Measurements from ENCODE around the gene TMEM87A.

TMEM87A gene

GRCh38 chr15:42184736-42185135 lies 88.5 kb downstream of the TMEM87A start:
- TF ChIP-seq EP300 (IDR thresholded peaks at IDR 0.05; ENCODE audit: borderline replicate concordance) (no peak), REST (IDR thresholded peaks at IDR 0.05; ENCODE audit: low read depth) (no peak), EGR1 (IDR thresholded peaks at IDR 0.05) (no peak), USF1 (IDR thresholded peaks at IDR 0.05) (no peak), MAX (IDR thresholded peaks at IDR 0.05) (no peak), NFIC (IDR thresholded peaks at IDR 0.05) (no peak), YY1 (IDR thresholded peaks at IDR 0.05; ENCODE audit: low read depth) (no peak), RAD21 (IDR thresholded peaks at IDR 0.05; ENCODE audit: low read depth) (no peak), FOXM1 (IDR thresholded peaks at IDR 0.05; ENCODE audit: borderline replicate concordance, low read depth) (no peak), CREB1 (IDR thresholded peaks at IDR 0.05; ENCODE audit: low read depth) (no peak), TCF12 (IDR thresholded peaks at IDR 0.05; ENCODE audit: low read depth) (no peak), TAF1 (IDR thresholded peaks at IDR 0.05; ENCODE audit: low read depth) (no peak), ZBTB7A (IDR thresholded peaks at IDR 0.05; ENCODE audit: low read depth) (no peak), TEAD4 (IDR thresholded peaks at IDR 0.05) (no peak), CEBPB (IDR thresholded peaks at IDR 0.05) (no peak)

- no peak for TF ChIP-seq RAD21 (IDR thresholded peaks at IDR 0.05; ENCODE audit: low read depth)
- no peak for TF ChIP-seq CEBPB (IDR thresholded peaks at IDR 0.05)
- no peak for TF ChIP-seq USF1 (IDR thresholded peaks at IDR 0.05)
- TF ChIP-seq NFIC (IDR thresholded peaks at IDR 0.05), result no peak
- no peak for TF ChIP-seq TEAD4 (IDR thresholded peaks at IDR 0.05)
- TF ChIP-seq CREB1 (IDR thresholded peaks at IDR 0.05; ENCODE audit: low read depth), result no peak
- no peak for TF ChIP-seq EGR1 (IDR thresholded peaks at IDR 0.05)
- no peak for TF ChIP-seq TCF12 (IDR thresholded peaks at IDR 0.05; ENCODE audit: low read depth)
- no peak for TF ChIP-seq MAX (IDR thresholded peaks at IDR 0.05)
These were observed 88.9 kb downstream of the TMEM87A start for GRCh38 chr15:42184296-42184695.

GRCh38 chr15:42182961-42183360 lies 90.3 kb downstream of the TMEM87A start:
- TF ChIP-seq YY1 (IDR thresholded peaks at IDR 0.05; ENCODE audit: low read depth), result no peak
- TF ChIP-seq TAF1 (IDR thresholded peaks at IDR 0.05; ENCODE audit: low read depth), result no peak
- TF ChIP-seq MAX (IDR thresholded peaks at IDR 0.05), result no peak
- no peak for TF ChIP-seq FOXM1 (IDR thresholded peaks at IDR 0.05; ENCODE audit: borderline replicate concordance, low read depth)
- no peak for TF ChIP-seq TEAD4 (IDR thresholded peaks at IDR 0.05)
- no peak for TF ChIP-seq NFIC (IDR thresholded peaks at IDR 0.05)
- TF ChIP-seq USF1 (IDR thresholded peaks at IDR 0.05), result no peak
- no peak for TF ChIP-seq CREB1 (IDR thresholded peaks at IDR 0.05; ENCODE audit: low read depth)
- no peak for TF ChIP-seq EGR1 (IDR thresholded peaks at IDR 0.05)
- no peak for TF ChIP-seq RAD21 (IDR thresholded peaks at IDR 0.05; ENCODE audit: low read depth)
- no peak for TF ChIP-seq EP300 (IDR thresholded peaks at IDR 0.05; ENCODE audit: borderline replicate concordance)
- no peak for TF ChIP-seq CEBPB (IDR thresholded peaks at IDR 0.05)
- no peak for TF ChIP-seq TCF12 (IDR thresholded peaks at IDR 0.05; ENCODE audit: low read depth)
- TF ChIP-seq ZBTB7A (IDR thresholded peaks at IDR 0.05; ENCODE audit: low read depth), result no peak
- TF ChIP-seq REST (IDR thresholded peaks at IDR 0.05; ENCODE audit: low read depth), result no peak

GRCh38 chr15:42182328-42182886 lies 90.8 kb downstream of the TMEM87A start:
- TF ChIP-seq EGR1 (IDR thresholded peaks at IDR 0.05) (no peak), CEBPB (IDR thresholded peaks at IDR 0.05) (no peak), TEAD4 (IDR thresholded peaks at IDR 0.05) (no peak), ZBTB7A (IDR thresholded peaks at IDR 0.05; ENCODE audit: low read depth) (no peak), TCF12 (IDR thresholded peaks at IDR 0.05; ENCODE audit: low read depth) (no peak), FOXM1 (IDR thresholded peaks at IDR 0.05; ENCODE audit: borderline replicate concordance, low read depth) (no peak)

GRCh38 chr15:42178056-42178455 lies 95.2 kb downstream of the TMEM87A start:
- TF ChIP-seq ZBTB7A (IDR thresholded peaks at IDR 0.05; ENCODE audit: low read depth) (no peak), MAX (IDR thresholded peaks at IDR 0.05) (no peak), TCF12 (IDR thresholded peaks at IDR 0.05; ENCODE audit: low read depth) (no peak), REST (IDR thresholded peaks at IDR 0.05; ENCODE audit: low read depth) (no peak), FOXM1 (IDR thresholded peaks at IDR 0.05; ENCODE audit: borderline replicate concordance, low read depth) (no peak), YY1 (IDR thresholded peaks at IDR 0.05; ENCODE audit: low read depth) (no peak), TAF1 (IDR thresholded peaks at IDR 0.05; ENCODE audit: low read depth) (no peak), TEAD4 (IDR thresholded peaks at IDR 0.05) (no peak), CREB1 (IDR thresholded peaks at IDR 0.05; ENCODE audit: low read depth) (no peak), RAD21 (IDR thresholded peaks at IDR 0.05; ENCODE audit: low read depth) (no peak), NFIC (IDR thresholded peaks at IDR 0.05) (no peak), EP300 (IDR thresholded peaks at IDR 0.05; ENCODE audit: borderline replicate concordance) (no peak), CEBPB (IDR thresholded peaks at IDR 0.05) (no peak)
